ENCODE data around the gene FADS2. TPM values are rescaled to one million over a fixed set of nuclear protein-coding genes. Genes with fewer than 3 reads are reported as not detected.
A peak's percentile ranks its signal among the peaks of the same experiment; 100 is the strongest.

The FADS2 gene
- total and polyA plus RNA-seq, 2 of the 13 experiments (the other 11 are each of a cell fraction or from before 2014, with no cell fraction given) = 90.1 to 124 TPM

DNA sequence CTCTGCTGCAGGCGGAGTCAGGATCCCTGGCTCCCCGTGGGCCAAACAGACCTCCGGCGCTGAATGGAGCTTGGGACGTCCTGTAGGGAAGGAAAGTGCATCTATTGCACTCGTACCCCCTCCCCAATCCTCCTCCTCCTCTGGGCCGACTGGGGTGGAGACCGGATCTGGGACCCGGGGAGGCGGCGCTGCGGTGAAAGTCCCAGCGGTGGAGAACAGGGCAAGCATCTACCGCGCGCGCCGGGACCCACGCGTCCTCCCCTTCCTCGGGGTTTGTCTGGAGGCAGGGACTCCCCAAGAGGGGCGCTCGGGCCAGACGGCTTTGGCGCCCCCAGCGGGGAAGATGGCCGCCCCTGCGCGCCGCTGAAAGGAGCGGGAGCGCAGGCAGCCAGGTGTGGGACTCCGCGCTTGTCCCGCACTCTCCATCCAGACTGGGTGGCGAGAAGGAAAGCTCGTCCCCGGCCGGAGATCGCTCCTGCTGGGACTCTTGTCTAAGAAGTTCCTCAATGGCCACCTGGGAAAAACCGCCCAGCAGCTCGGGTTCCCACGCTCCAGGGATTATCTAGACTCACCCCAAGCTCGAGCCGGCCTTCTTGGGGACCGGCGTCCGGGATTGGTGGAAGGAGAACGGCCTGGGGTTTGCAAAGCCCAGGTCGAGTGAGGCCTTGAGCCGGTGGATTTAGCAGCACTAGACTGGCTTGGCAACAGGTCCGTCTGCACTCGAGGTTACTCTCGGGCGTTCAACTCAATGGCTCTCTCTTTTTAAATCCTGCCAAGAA, 718 bp downstream of the FADS2 start:
- Histone ChIP-seq H3K4me2 (ENCODE audit: low read depth, low read length) (peak overlapping the region; percentile 86), H3K27me3 (ENCODE audit: control insufficient read depth in 1 of 2, insufficient read depth in 2 of 2, low read length in 2 of 2) (no peaks in the 10 kb centered on the region), H3K4me3 (replicated peaks in 1 of 3; ENCODE audit: insufficient read depth in 1 of 3, low read depth in 2 of 3, low read length in 3 of 3) (peak overlapping the region; percentile 62 to 91 (median 82)), H2AFZ (ENCODE audit: low read length) (no peak overlapping the region), H3K36me3 (replicated peaks in 1 of 2; ENCODE audit: control insufficient read depth in 1 of 2, insufficient read depth in 2 of 2, low read length in 2 of 2) (no peaks in the 10 kb centered on the region), H3K9me3 (ENCODE audit: low read length) (no peaks in the 10 kb centered on the region), H3K79me2 (ENCODE audit: insufficient read depth, low read length) (peaks cover 33% of the 10 kb centered on the region), H4K20me1 (ENCODE audit: insufficient read depth, low read length) (no peaks in the 10 kb centered on the region), H3K27ac (ENCODE audit: extremely low read length, insufficient read depth, low read length) (peak overlapping the region; percentile 74), H3K4me1 (ENCODE audit: insufficient read depth, low read length) (peaks cover 41% of the 10 kb centered on the region), H3K9ac (ENCODE audit: insufficient read depth, low read depth, low read length) (peak overlapping the region; percentile 78)
- POLR2A ChIA-PET = interaction anchor here (1.2 to 2.8 kb wide), 3 partner anchors 12 to 72 kb away, joined by 4 to 49 read pairs (median 6); partner anchors contain the start of genes FADS1, FEN1 and TMEM258
- no TSS peak for BruUV-seq (replicated peaks)
- intact Hi-C loops (cut with micrococcal nuclease; ENCODE audit: unreplicated experiment) (no loop called here), in situ Hi-C loops (cut with HindIII; ENCODE audit: extremely low pct_ligation_motif_present, low pct_unique_long_range_greater_than_20kb) (no loop called here)
- CTCF ChIA-PET (ENCODE audit: low intra/inter-chr PET ratio, low total read pairs) = interaction anchor here (0.8 to 1.8 kb wide), 2 partner anchors 12 to 32 kb away, joined by 3 to 7 read pairs; partner anchors contain the start of gene FADS1
- peak; percentile 76 for ATAC-seq
- 2% methylated on average over 21 of the region's 55 CpGs for WGBS (ENCODE audit: low lambda C conversion rate)
- FAIRE-seq = no peak
- DNase-seq (ENCODE audit: low spot score) = no peak
- TF ChIP-seq TAF1 (CRISPR knock-in tag; IDR thresholded peaks at IDR 0.05) = 0 out of 2 replicates have a peak, but pooled peaks have one; percentile 23
- peak; percentile 71; the same call in 1 of the 2 replicates for TF ChIP-seq ZFP91 (CRISPR knock-in tag; IDR thresholded peaks at IDR 0.05; ENCODE audit: borderline replicate concordance)
- no peak for TF ChIP-seq SRF (IDR thresholded peaks at IDR 0.05; ENCODE audit: low read depth, low read length)
- peak; percentile 80 for TF ChIP-seq ZNF770 (CRISPR knock-in tag; IDR thresholded peaks at IDR 0.05)
- TF ChIP-seq ZNF263 (CRISPR knock-in tag; IDR thresholded peaks at IDR 0.05) = peak; percentile 24; the same call in 1 of the 2 replicates
- peak; percentile 82; the same call in 1 of the 2 replicates for TF ChIP-seq ZBTB10 (CRISPR knock-in tag; IDR thresholded peaks at IDR 0.05; ENCODE audit: borderline replicate concordance)
- TF ChIP-seq POLR2G (IDR thresholded peaks at IDR 0.05; ENCODE audit: low read depth, low read length) = no peak
- peak; percentile 50 for TF ChIP-seq ZFY (CRISPR knock-in tag; IDR thresholded peaks at IDR 0.05)
- TF ChIP-seq TOPORS (CRISPR knock-in tag; IDR thresholded peaks at IDR 0.05) = no peak
- peak; percentile 44; the same call in 1 of the 2 replicates for TF ChIP-seq GATAD2A (CRISPR knock-in tag; IDR thresholded peaks at IDR 0.05)
- TF ChIP-seq EED (CRISPR knock-in tag; IDR thresholded peaks at IDR 0.05) = peak; percentile 44; the same call in 1 of the 2 replicates
- no peak for TF ChIP-seq ZNF354B (CRISPR knock-in tag; IDR thresholded peaks at IDR 0.05)
- peak; percentile 22 for TF ChIP-seq IKZF4 (CRISPR knock-in tag; IDR thresholded peaks at IDR 0.05; ENCODE audit: borderline replicate concordance, low read depth, not compliant biosample characterization)
- TF ChIP-seq KMT2A (CRISPR knock-in tag; IDR thresholded peaks at IDR 0.05) = 0 out of 2 replicates have a peak, but pooled peaks have one; percentile 41
- TF ChIP-seq NAIF1 (CRISPR knock-in tag; IDR thresholded peaks at IDR 0.05; ENCODE audit: borderline replicate concordance) = 0 out of 2 replicates have a peak, but pooled peaks have one; percentile 7
- TF ChIP-seq PHF8 (CRISPR knock-in tag; IDR thresholded peaks at IDR 0.05) = peak; percentile 45; the same call in 1 of the 2 replicates
- TF ChIP-seq MTA1 (CRISPR knock-in tag; IDR thresholded peaks at IDR 0.05; ENCODE audit: borderline replicate concordance) = peak; percentile 8; the same call in 1 of the 2 replicates

All from HepG2 (cell line).